Chondrocyte (in vitro differentiated cells): ENCODE measurements around the gene FAM32A. TPM values are rescaled to one million over a fixed set of nuclear protein-coding genes. Genes with fewer than 3 reads are reported as not detected.

ENCODE experiments used
- DNase-seq: peaks from one replicate; pipeline ENCODE4 v3.0.0; 2021; ENCODE audit warnings: mixed read lengths, low spot score
- H3K27ac Mint-ChIP-seq: one replicate; pipeline ENCODE4 v1.8.0; 2021; ENCODE audit warnings: mild to moderate bottlenecking, moderate library complexity, mixed read lengths; ENCODE audit not compliant: unreplicated experiment
- H3K27me3 Mint-ChIP-seq: 2 replicates; pipeline ENCODE4 v1.8.0; 2021; ENCODE audit warnings: low read depth, mixed read lengths
- H3K36me3 Mint-ChIP-seq: 2 replicates; pipeline ENCODE4 v1.8.0; 2021; ENCODE audit warnings: low read depth, mixed read lengths
- H3K4me1 Mint-ChIP-seq: 2 replicates; pipeline ENCODE4 v1.8.0; 2021; ENCODE audit warnings: low read depth, mild to moderate bottlenecking, mixed read lengths
- H3K4me3 Mint-ChIP-seq: one replicate; pipeline ENCODE4 v1.8.0; 2021; ENCODE audit warnings: mild to moderate bottlenecking, moderate library complexity, mixed read lengths; ENCODE audit not compliant: unreplicated experiment
- H3K9me3 Mint-ChIP-seq: 2 replicates; pipeline ENCODE4 v1.8.0; 2021; ENCODE audit warnings: low read depth, mixed read lengths
- CTCF ChIP-seq: fragments of 200-600 bp; sonication (generic); IDR thresholded peaks from 2 replicates; pipeline ENCODE4 v1.5.0; 2021; ENCODE audit warnings: antibody characterized with exemption, mild to moderate bottlenecking, moderate library complexity
- total RNA-seq: library from RNA; stranded (reverse); gene quantifications from 3 replicates; pipeline ENCODE4 v1.2.1, GENCODE V29; 2021

FAM32A gene
- total RNA-seq, 1 donor from 2014 or later = 64.9 TPM

DNA sequence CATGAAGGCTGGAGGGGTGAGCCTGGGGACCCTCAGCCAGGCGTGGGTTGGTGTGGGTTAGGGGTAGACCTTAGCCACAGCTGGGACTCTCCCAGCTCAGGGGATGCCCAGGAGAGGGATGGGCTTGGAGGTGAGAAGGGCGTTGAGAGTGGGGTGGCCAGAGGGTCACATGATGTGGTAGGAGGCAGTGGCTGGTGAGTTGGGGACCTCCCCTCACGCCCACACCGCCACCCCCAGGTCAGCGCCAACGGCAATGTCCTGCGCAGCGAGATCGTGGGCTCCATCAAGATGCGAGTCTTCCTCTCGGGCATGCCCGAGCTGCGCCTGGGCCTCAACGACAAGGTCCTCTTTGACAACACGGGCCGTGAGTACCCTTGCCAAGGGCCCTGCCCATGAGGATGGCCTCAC is 41.0 kb downstream of the FAM32A start:
- no peak overlapping the region for H3K4me3 Mint-ChIP-seq
- H3K27me3 Mint-ChIP-seq = no peaks in the 10 kb centered on the region
- no peak overlapping the region for H3K27ac Mint-ChIP-seq

GRCh38 chr19:16226878-16227836 is 41.9 kb downstream of the FAM32A start:
- Mint-ChIP-seq H3K27me3 (no peaks in the 10 kb centered on the region), H3K27ac (no peak overlapping the region), H3K4me3 (no peak overlapping the region), H3K36me3 (peaks cover 36% of the 10 kb centered on the region), H3K4me1 (no peaks in the 10 kb centered on the region), H3K9me3 (no peaks in the 10 kb centered on the region)
- no peak for TF ChIP-seq CTCF
- peak; percentile 92 for DNase-seq

More for the DNA sequence above, 41.0 kb downstream of the FAM32A start:
- Mint-ChIP-seq H3K36me3 (peaks cover 36% of the 10 kb centered on the region), H3K9me3 (peaks cover 3% of the 10 kb centered on the region), H3K4me1 (no peaks in the 10 kb centered on the region)
- TF ChIP-seq CTCF = no peak
- DNase-seq = peak; percentile 89

DNA sequence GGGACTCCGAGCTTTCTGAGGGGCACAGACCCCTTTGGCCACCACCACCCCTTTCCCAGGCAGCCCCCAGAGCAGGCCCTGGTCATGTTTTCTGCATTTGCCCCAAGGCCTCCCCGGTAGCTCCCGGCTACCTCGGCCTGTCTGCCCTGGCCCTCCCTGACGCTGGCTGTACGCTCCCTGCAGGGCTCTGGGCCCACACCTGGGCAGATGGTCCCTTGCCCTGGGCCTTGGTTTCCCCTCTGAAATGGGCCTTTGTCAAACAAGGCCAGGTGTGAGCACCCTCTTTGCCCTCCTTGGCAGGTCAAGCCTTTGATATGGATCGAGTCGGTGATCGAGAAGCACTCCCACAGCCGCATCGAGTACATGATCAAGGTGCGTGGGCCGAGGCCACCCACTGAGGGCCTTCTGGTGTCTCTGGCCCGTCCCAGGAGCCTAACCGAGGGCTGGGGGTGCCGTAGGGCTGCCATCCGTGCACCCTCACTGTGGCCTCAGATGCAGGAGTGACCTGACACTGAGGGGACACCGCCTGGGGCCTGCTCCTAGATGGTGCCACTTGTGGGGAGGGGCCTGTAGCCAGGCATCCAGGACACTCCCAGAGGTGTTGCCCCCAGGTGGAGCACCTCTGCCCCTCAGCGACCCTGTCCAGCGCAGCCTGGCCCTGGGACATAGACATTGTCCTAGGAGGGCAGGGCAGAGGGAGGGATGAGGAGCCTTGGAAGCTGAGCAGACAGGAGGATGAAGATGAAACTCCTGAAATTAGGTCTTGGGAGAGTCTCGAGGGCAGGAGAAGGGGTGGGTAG is 42.8 kb downstream of the FAM32A start:
- H3K27me3 Mint-ChIP-seq = no peaks in the 10 kb centered on the region
- H3K36me3 Mint-ChIP-seq = peaks cover 34% of the 10 kb centered on the region
- no peak overlapping the region for H3K4me3 Mint-ChIP-seq
- no peaks in the 10 kb centered on the region for H3K9me3 Mint-ChIP-seq
- TF ChIP-seq CTCF = no peak
- H3K27ac Mint-ChIP-seq = no peak overlapping the region
- no peak for DNase-seq
- H3K4me1 Mint-ChIP-seq = no peaks in the 10 kb centered on the region

DNA sequence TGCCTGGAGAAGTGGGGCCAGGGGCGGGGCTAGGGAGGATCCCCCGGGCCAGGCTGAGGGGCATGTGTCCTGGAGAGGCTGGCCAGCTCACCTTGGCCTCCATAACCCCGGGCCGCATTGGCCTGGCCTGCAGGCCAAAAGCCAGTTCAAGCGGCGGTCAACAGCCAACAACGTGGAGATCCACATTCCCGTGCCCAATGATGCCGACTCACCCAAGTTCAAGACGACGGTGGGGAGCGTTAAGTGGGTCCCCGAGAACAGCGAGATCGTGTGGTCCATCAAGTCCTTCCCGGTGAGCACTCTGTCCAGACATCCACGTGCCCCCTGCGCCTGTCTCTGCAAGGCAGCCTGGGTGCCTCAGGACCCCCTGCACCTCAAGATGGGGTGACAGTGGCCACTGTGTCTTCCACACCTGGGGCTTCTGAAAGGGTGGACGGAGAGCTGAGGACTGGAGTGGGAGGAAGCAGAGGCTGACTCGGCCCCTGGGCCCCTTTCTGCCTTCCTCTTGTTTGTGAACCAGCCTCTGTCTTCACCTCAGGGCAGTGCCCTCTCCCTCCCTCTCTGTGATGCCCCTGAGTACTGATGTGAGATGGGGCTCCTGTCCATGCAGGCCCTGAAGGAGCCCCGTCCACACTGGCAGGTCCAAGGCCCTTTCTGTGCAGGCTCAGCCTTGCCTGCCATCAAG is 43.6 kb downstream of the FAM32A start:
- no peak overlapping the region for H3K4me3 Mint-ChIP-seq
- H3K27ac Mint-ChIP-seq = no peak overlapping the region
- H3K4me1 Mint-ChIP-seq = no peaks in the 10 kb centered on the region
- peak; percentile 84 for DNase-seq
- TF ChIP-seq CTCF = no peak
- H3K27me3 Mint-ChIP-seq = no peaks in the 10 kb centered on the region
- H3K36me3 Mint-ChIP-seq = peaks cover 32% of the 10 kb centered on the region
- no peaks in the 10 kb centered on the region for H3K9me3 Mint-ChIP-seq

- Mint-ChIP-seq H3K4me1 (no peaks in the 10 kb centered on the region), H3K27ac (no peak overlapping the region), H3K27me3 (no peaks in the 10 kb centered on the region), H3K9me3 (no peaks in the 10 kb centered on the region), H3K4me3 (no peak overlapping the region), H3K36me3 (peaks cover 29% of the 10 kb centered on the region)
- no peak for DNase-seq
- TF ChIP-seq CTCF = no peak
Observed at GRCh38 chr19:16229322-16229641, 44.1 kb downstream of the FAM32A start.
